ENCODE data around the gene SCN5A. TPM values are rescaled to one million over a fixed set of nuclear protein-coding genes. Genes with fewer than 3 reads are reported as not detected.

The SCN5A gene
- total RNA-seq, 1 experiment from 2014 or later, result 11.5 TPM

DNA sequence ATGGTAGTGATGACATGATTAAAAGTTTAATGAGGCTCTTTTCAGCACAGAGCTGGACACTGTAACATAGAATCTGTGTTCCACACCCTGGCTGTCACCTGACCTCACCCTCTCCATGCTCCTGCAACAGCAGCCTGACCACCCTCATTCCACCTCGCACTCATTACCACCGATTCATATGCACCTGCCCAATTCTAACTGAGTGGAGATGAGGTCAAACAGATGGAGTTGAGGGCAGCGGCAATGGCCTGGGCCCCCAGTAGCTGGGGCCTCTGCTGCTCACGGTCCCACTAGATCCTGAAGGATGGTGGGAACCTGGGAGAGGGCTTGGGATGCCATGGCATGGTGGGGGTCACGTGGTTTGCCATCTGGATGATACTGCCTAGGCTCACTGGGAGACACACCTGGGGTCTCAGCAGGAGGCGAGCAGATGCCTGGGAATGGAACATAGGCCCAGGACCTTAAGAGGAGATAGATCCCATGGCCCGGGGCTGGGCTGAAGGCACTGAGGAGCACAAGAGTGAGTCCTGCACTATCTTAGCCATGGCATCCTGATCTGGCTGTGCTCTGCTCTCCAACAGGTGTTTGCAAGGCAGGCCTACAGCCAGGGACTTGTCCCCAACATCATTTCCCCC lies 1.3 kb downstream of the SCN5A start:
- ChIA-PET CTCF (interaction anchor here (0.8 to 1.3 kb wide), 3 partner anchors 10 to 196 kb away, joined by 3 read pairs; no protein-coding TSS in a partner anchor), POLR2A (no interaction called here), RAD21 (ENCODE audit: low non-redundant PET in 1 of 2, low total read pairs in 2 of 2, uncharacterized antibody in 2 of 2, unreplicated experiment in 2 of 2) (no interaction called here)
- BruUV-seq (replicated peaks), result TSS peak; percentile 43
- H3K9me3 ChIP-seq (ENCODE audit: control insufficient read depth in 1 of 2, insufficient read depth in 1 of 2, low read depth in 1 of 2, low read length in 2 of 2), result no peaks in the 10 kb centered on the region
- H3K4me3 ChIP-seq (replicated peaks in 1 of 2; ENCODE audit: low read depth in 1 of 2, low read length in 2 of 2), result no peak overlapping the region; a peak in 1 of 4 replicates
- H3K79me2 ChIP-seq (ENCODE audit: insufficient read depth, low read length), result no peaks in the 10 kb centered on the region
- ATAC-seq (no peak), DNase-seq (ENCODE audit: low read depth, low spot score) (no peak)
- no peak overlapping the region for H3K27ac ChIP-seq (ENCODE audit: low read depth, low read length)
- H3K9me2 ChIP-seq (ENCODE audit: insufficient read depth), result no peaks in the 10 kb centered on the region
- no peaks in the 10 kb centered on the region for H4K20me1 ChIP-seq (ENCODE audit: insufficient read depth)
- peak overlapping the region; percentile 91 for H3K4me2 ChIP-seq (ENCODE audit: low read length)
- H2AFZ ChIP-seq (ENCODE audit: low read depth, low read length, poor library complexity, severe bottlenecking), result no peak overlapping the region
- no peaks in the 10 kb centered on the region for H3K27me3 ChIP-seq (ENCODE audit: insufficient read depth, low read length)
- H3K9ac ChIP-seq (ENCODE audit: low read length), result no peak overlapping the region
- no peak for TF ChIP-seq YY1 (IDR thresholded peaks at IDR 0.05; ENCODE audit: extremely low read depth, insufficient replicate concordance, low read depth, low read length)
- H3K4me1 ChIP-seq (ENCODE audit: control insufficient read depth in 1 of 2, insufficient read depth in 2 of 2, low read length in 2 of 2), result peaks cover 11 to 26% of the 10 kb centered on the region in 2 experiments
- H3K36me3 ChIP-seq (ENCODE audit: control insufficient read depth in 1 of 2, insufficient read depth in 2 of 2, low read length in 2 of 2), result no peaks in the 10 kb centered on the region
- intact Hi-C loops (cut with micrococcal nuclease), result loop anchor here (5.0 kb wide), 1 partner anchor 354 kb away; no protein-coding TSS in a partner anchor

DNA sequence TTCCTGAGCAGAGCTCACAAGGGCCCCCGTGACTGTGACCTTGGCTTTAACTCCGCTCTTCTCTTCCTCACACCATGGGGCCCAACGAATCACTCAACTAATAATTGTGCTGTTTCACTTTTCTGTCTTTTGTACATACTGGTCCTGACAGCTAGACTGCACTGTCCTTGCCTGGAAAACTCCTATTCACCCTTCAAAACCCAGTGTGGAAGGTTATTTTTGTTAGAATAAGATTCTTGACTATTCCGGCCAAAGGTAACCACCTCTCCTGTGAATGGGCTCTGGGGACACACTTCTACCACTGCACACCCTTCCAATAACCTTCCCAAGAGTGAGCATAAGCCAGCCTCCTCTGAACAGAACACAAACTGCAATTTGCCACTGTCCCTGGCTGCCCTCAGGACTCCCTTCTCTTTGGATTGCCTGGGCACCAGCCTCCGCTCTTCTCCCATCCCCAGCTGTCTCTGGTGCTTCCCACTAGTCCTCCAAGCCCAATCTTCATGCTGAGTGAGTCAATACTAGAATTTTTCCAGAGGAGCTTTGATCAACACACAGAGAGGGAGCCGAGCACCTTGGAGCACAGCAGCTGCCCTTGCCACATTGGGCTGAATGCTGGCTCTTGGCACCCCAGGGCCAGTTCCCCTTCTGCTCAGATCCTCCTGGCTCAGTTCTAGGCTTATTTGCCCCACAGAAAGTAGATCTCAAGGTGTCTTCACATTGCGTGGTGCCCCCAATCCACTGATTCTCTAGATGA lies 2.1 kb downstream of the SCN5A start:
- Histone ChIP-seq H3K4me1 (ENCODE audit: control insufficient read depth in 1 of 2, insufficient read depth in 2 of 2, low read length in 2 of 2) (peaks cover 11 to 26% of the 10 kb centered on the region in 2 experiments), H3K27ac (ENCODE audit: low read depth, low read length) (no peak overlapping the region), H3K36me3 (ENCODE audit: control insufficient read depth in 1 of 2, insufficient read depth in 2 of 2, low read length in 2 of 2) (no peaks in the 10 kb centered on the region), H3K9me2 (ENCODE audit: insufficient read depth) (no peaks in the 10 kb centered on the region), H3K4me3 (replicated peaks in 1 of 2; ENCODE audit: low read depth in 1 of 2, low read length in 2 of 2) (no peak overlapping the region), H3K9me3 (ENCODE audit: control insufficient read depth in 1 of 2, insufficient read depth in 1 of 2, low read depth in 1 of 2, low read length in 2 of 2) (no peaks in the 10 kb centered on the region), H3K27me3 (ENCODE audit: insufficient read depth, low read length) (no peaks in the 10 kb centered on the region), H3K4me2 (ENCODE audit: low read length) (no peak overlapping the region), H2AFZ (ENCODE audit: low read depth, low read length, poor library complexity, severe bottlenecking) (no peak overlapping the region), H4K20me1 (ENCODE audit: insufficient read depth) (no peaks in the 10 kb centered on the region), H3K79me2 (ENCODE audit: insufficient read depth, low read length) (no peaks in the 10 kb centered on the region), H3K9ac (ENCODE audit: low read length) (no peak overlapping the region)
- RAD21 ChIA-PET (ENCODE audit: low non-redundant PET in 1 of 2, low total read pairs in 2 of 2, uncharacterized antibody in 2 of 2, unreplicated experiment in 2 of 2), result interaction anchor here (1.0 to 1.3 kb wide), 3 partner anchors 8 to 197 kb away, joined by 3 to 6 read pairs (median 3); no protein-coding TSS in a partner anchor
- intact Hi-C loops (cut with micrococcal nuclease), result loop anchor here (2.0 to 5.0 kb wide), 2 partner anchors 197 to 355 kb away; no protein-coding TSS in a partner anchor
- ATAC-seq (no peak), DNase-seq (ENCODE audit: low read depth, low spot score) (no peak)
- POLR2A ChIA-PET, result no interaction called here
- TF ChIP-seq POLR2AphosphoS5 (IDR thresholded peaks at IDR 0.05; ENCODE audit: low read depth, low read length), result no peak
- no peak for TF ChIP-seq POLR2A (IDR thresholded peaks at IDR 0.05; ENCODE audit: borderline replicate concordance, extremely low read depth, insufficient read depth, insufficient read length)
- no peak for TF ChIP-seq ZFX (IDR thresholded peaks at IDR 0.05)
- TF ChIP-seq ZNF274 (IDR thresholded peaks at IDR 0.05; ENCODE audit: low read depth, low read length), result no peak
- TF ChIP-seq SIN3A (IDR thresholded peaks at IDR 0.05; ENCODE audit: low read depth), result no peak
- BruUV-seq (replicated peaks), result no TSS peak
- CTCF ChIA-PET, result interaction anchor here (0.5 to 1.9 kb wide), 18 partner anchors 8 to 731 kb away, joined by 3 to 16 read pairs (median 3); no protein-coding TSS in a partner anchor
